H1 (cell line): Measurements from ENCODE around the gene UBL5. TPM values are rescaled to one million over a fixed set of nuclear protein-coding genes. Genes with fewer than 3 reads are reported as not detected.

ENCODE experiments used
- CTCF ChIA-PET: fragments of 300-600 bp; sonication (Branson Sonifier 250); formaldehyde crosslinking; loops from one replicate; lab custom pipeline; 2021; ENCODE audit not compliant: partially characterized antibody; lab: Charles Lee
- POLR2A ChIA-PET: fragments of 300-600 bp; sonication (Branson Sonifier 250); formaldehyde crosslinking; loops from one replicate; lab custom pipeline; 2021; ENCODE audit warnings: inconsistent platforms; ENCODE audit not compliant: partially characterized antibody; lab: Charles Lee
- DNase-seq, 2 experiments: peaks; one replicate each; pipeline versions ENCODE4 v3.0.0 to v3.0.0-alpha.2; 2010 to 2022; ENCODE audit warnings: low spot score in 2 of 2, low read depth in 1 of 2, mixed read lengths in 1 of 2
- FAIRE-seq: peaks from 2 replicates; lab custom pipeline; 2011; peaks lifted over from hg19 to GRCh38; lab: Jason Lieb, UNC
- H2AFZ ChIP-seq: 2 replicates; pipeline ENCODE4 v1.8.1; 2012; ENCODE audit warnings: low read length, inconsistent platforms
- H2AK5ac ChIP-seq: 2 replicates; pipeline ENCODE4 v1.6.1; 2013; ENCODE audit warnings: low read depth, low read length
- H2BK120ac ChIP-seq: replicated peaks from 2 replicates; pipeline ENCODE3; 2013; ENCODE audit warnings: low read depth, low read length, inconsistent platforms
- H2BK12ac ChIP-seq: 2 replicates; pipeline ENCODE4 v1.6.1; 2013; ENCODE audit warnings: low read depth, low read length
- H2BK15ac ChIP-seq: 2 replicates; pipeline ENCODE4 v1.6.1; 2013; ENCODE audit warnings: low read length
- H2BK20ac ChIP-seq: 2 replicates; pipeline ENCODE4 v1.6.1; 2013; ENCODE audit warnings: low read length
- H2BK5ac ChIP-seq: 2 replicates; pipeline ENCODE4 v1.6.1; 2013; ENCODE audit warnings: low read depth, low read length
- H3K14ac ChIP-seq: 2 replicates; pipeline ENCODE4 v1.6.1; 2013; ENCODE audit warnings: inconsistent platforms; ENCODE audit not compliant: insufficient read length
- H3K18ac ChIP-seq: 2 replicates; pipeline ENCODE4 v1.6.1; 2013; ENCODE audit warnings: low read length; ENCODE audit errors: extremely low read depth
- H3K23ac ChIP-seq: 2 replicates; pipeline ENCODE4 v1.6.1; 2013; ENCODE audit warnings: inconsistent platforms; ENCODE audit not compliant: insufficient read length
- H3K23me2 ChIP-seq: 2 replicates; pipeline ENCODE4 v1.6.1; 2013; ENCODE audit warnings: low read depth, low read length
- H3K27ac ChIP-seq: 2 replicates; pipeline ENCODE4 v1.6.1; 2011; ENCODE audit warnings: low read depth, low read length, inconsistent platforms
- H3K27me3 ChIP-seq, 4 experiments: replicated peaks in 1 of 4; 1 replicate in 1 of 4; 2 replicates in 3 of 4; pipeline versions ENCODE4 v1.6.1 to v1.8.1; 2011 to 2013; ENCODE audit warnings: low read length in 3 of 4, mild to moderate bottlenecking in 3 of 4, inconsistent platforms in 2 of 4, mixed read lengths in 2 of 4, moderate library complexity in 1 of 4; ENCODE audit not compliant: control insufficient read depth in 3 of 4, insufficient read depth in 3 of 4; ENCODE audit errors: extremely low read depth in 1 of 4
- H3K36me3 ChIP-seq, 4 experiments: 2 replicates each; pipeline versions ENCODE4 v1.6.1 to v1.8.1; 2011 to 2013; ENCODE audit warnings: mild to moderate bottlenecking in 4 of 4, low read length in 3 of 4, moderate library complexity in 2 of 4, control low read depth in 1 of 4, inconsistent platforms in 1 of 4; ENCODE audit not compliant: insufficient read depth in 4 of 4, control insufficient read depth in 2 of 4
- H3K4ac ChIP-seq: replicated peaks from 2 replicates; pipeline ENCODE3; 2013; ENCODE audit warnings: low read length, low read depth, mixed read lengths, inconsistent platforms; ENCODE audit not compliant: insufficient read length
- H3K4me1 ChIP-seq, 4 experiments: replicated peaks in 1 of 4; 1 replicate in 1 of 4; 2 replicates in 3 of 4; pipeline versions ENCODE4 v1.6.1 to v1.8.1; 2011 to 2013; ENCODE audit warnings: low read length in 3 of 4, inconsistent platforms in 2 of 4, mixed read lengths in 1 of 4; ENCODE audit not compliant: insufficient read depth in 4 of 4, control insufficient read depth in 3 of 4
- H3K4me2 ChIP-seq, 2 experiments: 2 replicates each; pipeline versions ENCODE4 v1.6.1 to v1.8.1; 2011 to 2013; ENCODE audit warnings: low read depth in 2 of 2, low read length in 2 of 2, control low read depth in 1 of 2, inconsistent platforms in 1 of 2, mild to moderate bottlenecking in 1 of 2; ENCODE audit not compliant: insufficient read depth in 1 of 2
- H3K4me3 ChIP-seq, 4 experiments: fragments of 200-600, 300-600 bp in 1 of 4; sonication (generic), shearing (Covaris generic), sonication (Bioruptor Twin) in 1 of 4; 2 replicates each; pipeline versions ENCODE4 v1.5.1 to v1.8.1; 2011 to 2016; ENCODE audit warnings: low read length in 4 of 4, low read depth in 3 of 4, control low read depth in 2 of 4, inconsistent platforms in 2 of 4, mild to moderate bottlenecking in 2 of 4, mixed read lengths in 1 of 4, moderate library complexity in 1 of 4; ENCODE audit not compliant: insufficient read depth in 2 of 4; ENCODE audit errors: extremely low read depth in 1 of 4
- H3K56ac ChIP-seq: replicated peaks from 2 replicates; pipeline ENCODE3; 2013; ENCODE audit warnings: low read depth, mild to moderate bottlenecking, mixed read lengths, low read length, inconsistent platforms; ENCODE audit not compliant: insufficient read length
- H3K79me1 ChIP-seq: 2 replicates; pipeline ENCODE4 v1.6.1; 2013; ENCODE audit warnings: low read depth, low read length, control low read depth
- H3K79me2 ChIP-seq, 2 experiments: 2 replicates each; pipeline versions ENCODE4 v1.6.1 to v1.8.1; 2012 to 2013; ENCODE audit warnings: low read length in 2 of 2, mild to moderate bottlenecking in 2 of 2, inconsistent platforms in 1 of 2; ENCODE audit not compliant: insufficient read depth in 2 of 2, control insufficient read depth in 1 of 2
- H3K9ac ChIP-seq, 4 experiments: replicated peaks in 1 of 4; 1 replicate in 1 of 4; 2 replicates in 3 of 4; pipeline versions ENCODE4 v1.6.1 to v1.8.1; 2011 to 2013; ENCODE audit warnings: low read depth in 3 of 4, low read length in 3 of 4, control low read depth in 2 of 4, mild to moderate bottlenecking in 2 of 4, moderate library complexity in 2 of 4, inconsistent platforms in 1 of 4; ENCODE audit errors: extremely low read depth in 1 of 4
- H3K9me3 ChIP-seq, 2 experiments: 2 replicates each; pipeline versions ENCODE4 v1.6.1 to v1.8.1; 2012 to 2013; ENCODE audit warnings: mild to moderate bottlenecking in 2 of 2, moderate library complexity in 2 of 2, control low read depth in 1 of 2, inconsistent platforms in 1 of 2, low read depth in 1 of 2, low read length in 1 of 2, mixed read lengths in 1 of 2; ENCODE audit not compliant: insufficient read depth in 2 of 2
- H4K20me1 ChIP-seq, 2 experiments: replicated peaks in 1 of 2; 2 replicates each; pipeline versions ENCODE3 to v1.8.1; 2011 to 2013; ENCODE audit warnings: inconsistent platforms in 2 of 2, low read length in 2 of 2, mild to moderate bottlenecking in 1 of 2; ENCODE audit not compliant: insufficient read depth in 2 of 2, control insufficient read depth in 1 of 2
- H4K5ac ChIP-seq: 2 replicates; pipeline ENCODE4 v1.6.1; 2013; ENCODE audit warnings: low read length, low read depth, mixed read lengths, inconsistent platforms; ENCODE audit not compliant: insufficient read length
- H4K8ac ChIP-seq: 2 replicates; pipeline ENCODE4 v1.8.0; 2013; ENCODE audit warnings: mild to moderate bottlenecking, moderate library complexity, low read length, inconsistent platforms; ENCODE audit not compliant: insufficient read depth; ENCODE audit errors: extremely low read depth
- H4K91ac ChIP-seq: replicated peaks from 2 replicates; pipeline ENCODE3; 2013; ENCODE audit warnings: low read length, mixed read lengths, inconsistent platforms; ENCODE audit not compliant: insufficient read length
- CHD2 ChIP-seq: IDR thresholded peaks from 2 replicates; pipeline ENCODE4 v1.6.1; 2012; ENCODE audit warnings: low read length, improper control_type of control experiment
- CTCF ChIP-seq, 3 experiments: IDR thresholded peaks; 1 replicate in 2 of 3; 2 replicates in 1 of 3; pipeline versions ENCODE4 v1.5.1 to v1.6.1; 2011; ENCODE audit warnings: low read length in 3 of 3, mild to moderate bottlenecking in 3 of 3, inconsistent platforms in 2 of 3, low read depth in 1 of 3, moderate library complexity in 1 of 3; ENCODE audit not compliant: insufficient read depth in 1 of 3; ENCODE audit errors: control extremely low read depth in 1 of 3
- FOSL1 ChIP-seq: IDR thresholded peaks from 2 replicates; pipeline ENCODE4 v1.6.1; 2011; ENCODE audit warnings: mild to moderate bottlenecking, low read depth, low read length, moderate library complexity; ENCODE audit not compliant: insufficient read depth
- GABPA ChIP-seq: IDR thresholded peaks from 2 replicates; pipeline ENCODE4 v1.6.1; 2011; ENCODE audit warnings: mild to moderate bottlenecking, low read length, moderate library complexity, borderline replicate concordance; ENCODE audit not compliant: insufficient read depth
- GTF2F1 ChIP-seq: IDR thresholded peaks from 2 replicates; pipeline ENCODE4 v1.6.1; 2012; ENCODE audit warnings: low read depth, low read length, improper control_type of control experiment, borderline replicate concordance
- NRF1 ChIP-seq: IDR thresholded peaks from 2 replicates; pipeline ENCODE4 v1.6.1; 2011; ENCODE audit warnings: mild to moderate bottlenecking, low read depth, low read length, improper control_type of control experiment
- POU5F1 ChIP-seq: IDR thresholded peaks from 2 replicates; pipeline ENCODE4 v1.6.1; 2011; ENCODE audit warnings: low read depth, mild to moderate bottlenecking, low read length, moderate library complexity
- SIN3A ChIP-seq, 2 experiments: IDR thresholded peaks in 1 of 2; conservative IDR thresholded peaks in 1 of 2; 2 replicates each; pipeline ENCODE4 v1.6.1; 2011 to 2012; ENCODE audit warnings: low read length in 2 of 2, improper control_type of control experiment in 1 of 2, low read depth in 1 of 2, mild to moderate bottlenecking in 1 of 2
- TBP ChIP-seq: IDR thresholded peaks from 2 replicates; pipeline ENCODE4 v1.6.1; 2011; ENCODE audit warnings: low read depth, low read length, improper control_type of control experiment
- WGBS, 2 experiments: shearing (Covaris generic) in 1 of 2; methylation state at CpG; one replicate each; pipeline versions ENCODE4 v1.1.6 to v1.1.7; 2013 to 2015; ENCODE audit warnings: low lambda C conversion rate in 2 of 2, mixed read lengths in 2 of 2, inconsistent platforms in 1 of 2, low coverage in 1 of 2, missing lambda C conversion rate in 1 of 2; ENCODE audit not compliant: insufficient replicate concordance in 2 of 2, insufficient coverage in 1 of 2, insufficient read length in 1 of 2; ENCODE audit errors: extremely low coverage in 1 of 2, missing lambda C conversion rate in 1 of 2; 5-methylcytosine and 5-hydroxymethylcytosine counted together
- polyA plus RNA-seq, 7 experiments: library from polyadenylated mRNA; depleted of rRNA in 3 of 7; stranded (reverse) in 5 of 7; unstranded in 2 of 7; fragments of >200 nt in 5 of 7; fragments of 200-250 nt in 2 of 7; gene quantifications; 1 replicate in 5 of 7; 2 replicates in 1 of 7; 4 replicates in 1 of 7; pipeline versions ENCODE4 v1.2.1 to v1.2.3, GENCODE V29; 2011 to 2013; ENCODE audit warnings: missing spikeins in 2 of 7, mixed read lengths in 2 of 7
- total RNA-seq: library from RNA; stranded (reverse); fragmentation: NEBNext Ultra II Directional; extraction: Animal tissue kit (Norgen Biotek cat#: 25700); gene quantifications from 2 replicates; pipeline ENCODE4 v1.2.1, GENCODE V29; 2021

UBL5 gene
- total and polyA plus RNA-seq, 2 of the 8 experiments (the other 6 are each of a cell fraction or from before 2014, with no cell fraction given) = 416 to 1,209 TPM

DNA sequence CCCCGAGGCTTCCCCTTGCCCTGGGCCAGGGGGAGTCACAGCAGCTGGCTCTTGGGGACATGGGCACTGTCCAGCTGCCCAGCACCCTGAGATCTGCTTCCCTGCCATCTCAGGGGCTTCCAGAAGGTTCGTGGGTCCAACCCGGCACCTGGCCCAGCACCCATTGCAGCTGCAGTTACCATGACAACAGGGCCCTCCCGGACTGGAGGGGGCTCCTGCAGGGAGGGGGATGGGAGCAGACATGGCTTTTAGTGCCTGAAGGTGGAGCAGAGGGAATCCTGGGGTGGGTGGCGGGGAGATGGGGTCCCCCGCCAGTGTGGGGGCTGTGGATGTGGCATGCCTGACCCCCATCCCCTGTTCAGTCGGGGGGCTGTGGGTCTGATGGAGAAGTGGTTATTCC is 22.1 kb downstream of the UBL5 start:
- Histone ChIP-seq H2BK5ac (no peak overlapping the region), H4K20me1 (peaks cover 15 to 23% of the 10 kb centered on the region in 2 experiments), H2BK15ac (no peak overlapping the region), H3K4me1 (peaks cover 0 to 16% (median 9%) of the 10 kb centered on the region in 4 experiments; a peak in 6 of 7 replicates), H3K4me2 (no peak overlapping the region; a peak in 1 of 4 replicates), H3K9me3 (no peaks in the 10 kb centered on the region), H3K79me1 (no peaks in the 10 kb centered on the region; the same call in 1 of the 2 replicates), H3K23ac (no peak overlapping the region), H2BK20ac (no peak overlapping the region), H3K56ac (no peak overlapping the region), H3K27ac (no peak overlapping the region), H3K4ac (no peak overlapping the region), H3K27me3 (no peaks in the 10 kb centered on the region), H3K79me2 (no peaks in the 10 kb centered on the region), H3K36me3 (peaks cover 0 to 8% (median 0%) of the 10 kb centered on the region in 4 experiments; a peak in 3 of 8 replicates), H2BK120ac (no peak overlapping the region), H4K5ac (no peak overlapping the region), H2BK12ac (no peak overlapping the region), H3K9ac (no peak overlapping the region), H2AK5ac (no peak overlapping the region), H3K18ac (no peak overlapping the region), H4K91ac (no peak overlapping the region), H3K23me2 (no peaks in the 10 kb centered on the region), H3K14ac (no peak overlapping the region), H4K8ac (no peak overlapping the region), H3K4me3 (no peak overlapping the region), H2AFZ (no peak overlapping the region)
- ChIA-PET POLR2A (interaction anchor here (0.5 to 1.0 kb wide), 4 partner anchors 13 to 707 kb away, joined by 3 to 5 read pairs (median 4); no protein-coding TSS in a partner anchor), CTCF (interaction anchor here (1.1 to 1.7 kb wide), 3 partner anchors 54 to 150 kb away, joined by 3 to 5 read pairs (median 3); no protein-coding TSS in a partner anchor)
- WGBS, 2 experiments = 84% methylated on average over 4 of the region's 7 CpGs; no CpG with 5 or more reads in 1 of the 2 experiments
- no peak for DNase-seq
- no peak for TF ChIP-seq SIN3A (conservative IDR thresholded peaks at IDR 0.05 in 1 of 2, IDR thresholded peaks at IDR 0.05 in 1 of 2; ENCODE audit: low read depth in 1 of 2, low read length in 2 of 2)
- TF ChIP-seq NRF1 = no peak
- TF ChIP-seq TBP = no peak
- no peak for TF ChIP-seq CTCF (IDR thresholded peaks at IDR 0.05; ENCODE audit: control extremely low read depth in 1 of 3, insufficient read depth in 1 of 3, low read depth in 1 of 3, low read length in 3 of 3)
- no peak for TF ChIP-seq POU5F1
- TF ChIP-seq CHD2 = no peak
- TF ChIP-seq FOSL1 = no peak
- TF ChIP-seq GABPA = no peak
- no peak for TF ChIP-seq GTF2F1
- FAIRE-seq = no peak
